Measurements from ENCODE around the gene KLHDC7B. TPM values are rescaled to one million over a fixed set of nuclear protein-coding genes. Genes with fewer than 3 reads are reported as not detected.

The KLHDC7B gene
- total RNA-seq, 1 donor from 2014 or later = 0.07 TPM

DNA sequence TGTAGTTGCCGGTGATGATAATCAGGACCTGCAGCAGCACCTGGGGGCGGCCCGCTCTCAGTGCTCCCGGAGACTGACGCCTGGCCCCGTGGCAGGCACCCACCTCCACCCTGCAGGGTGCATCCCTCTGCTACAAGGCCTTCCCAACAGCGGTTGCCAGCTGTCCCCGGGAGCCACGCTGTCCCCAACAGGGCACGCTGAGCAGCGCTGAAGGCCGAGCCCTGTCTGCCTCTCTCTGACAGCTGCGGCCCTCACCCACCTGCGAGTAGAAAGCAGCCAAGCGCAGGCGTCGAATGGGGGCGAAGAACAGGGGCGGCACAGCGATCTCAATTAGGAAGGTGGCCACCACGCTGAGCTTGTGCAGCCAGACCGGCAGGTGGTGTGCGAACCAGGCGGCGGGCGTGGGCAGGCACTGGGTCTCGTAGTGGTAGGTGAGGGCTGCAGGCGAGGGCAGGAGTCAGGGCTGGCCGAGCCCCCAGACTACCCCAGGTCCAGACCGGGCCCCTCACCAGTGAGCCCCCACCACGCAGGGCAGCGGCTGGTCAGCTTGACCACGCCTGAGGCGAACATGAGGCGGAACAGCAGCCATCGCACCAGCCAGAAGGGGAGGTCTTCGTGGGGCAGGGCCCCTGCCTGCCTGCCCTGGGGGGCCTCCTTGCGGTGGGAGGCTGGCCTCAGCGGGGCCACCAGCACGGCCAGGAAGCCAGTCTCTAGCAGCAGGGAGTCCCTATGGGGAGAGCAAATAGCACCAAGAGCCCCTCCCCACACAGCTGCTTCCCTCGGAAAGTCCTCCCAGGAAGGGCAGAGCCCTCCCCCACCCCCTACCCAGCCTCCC is 39.7 kb upstream of the KLHDC7B start:
- TF ChIP-seq, protein P1, sequence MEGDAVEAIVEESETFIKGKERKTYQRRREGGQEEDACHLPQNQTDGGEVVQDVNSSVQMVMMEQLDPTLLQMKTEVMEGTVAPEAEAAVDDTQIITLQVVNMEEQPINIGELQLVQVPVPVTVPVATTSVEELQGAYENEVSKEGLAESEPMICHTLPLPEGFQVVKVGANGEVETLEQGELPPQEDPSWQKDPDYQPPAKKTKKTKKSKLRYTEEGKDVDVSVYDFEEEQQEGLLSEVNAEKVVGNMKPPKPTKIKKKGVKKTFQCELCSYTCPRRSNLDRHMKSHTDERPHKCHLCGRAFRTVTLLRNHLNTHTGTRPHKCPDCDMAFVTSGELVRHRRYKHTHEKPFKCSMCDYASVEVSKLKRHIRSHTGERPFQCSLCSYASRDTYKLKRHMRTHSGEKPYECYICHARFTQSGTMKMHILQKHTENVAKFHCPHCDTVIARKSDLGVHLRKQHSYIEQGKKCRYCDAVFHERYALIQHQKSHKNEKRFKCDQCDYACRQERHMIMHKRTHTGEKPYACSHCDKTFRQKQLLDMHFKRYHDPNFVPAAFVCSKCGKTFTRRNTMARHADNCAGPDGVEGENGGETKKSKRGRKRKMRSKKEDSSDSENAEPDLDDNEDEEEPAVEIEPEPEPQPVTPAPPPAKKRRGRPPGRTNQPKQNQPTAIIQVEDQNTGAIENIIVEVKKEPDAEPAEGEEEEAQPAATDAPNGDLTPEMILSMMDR (IDR thresholded peaks at IDR 0.05; ENCODE audit: unreplicated experiment) = no peak
- Mint-ChIP-seq H3K27me3 (ENCODE audit: low read depth) (no peaks in the 10 kb centered on the region), H3K27ac (no peak overlapping the region), H3K4me1 (peaks cover 17% of the 10 kb centered on the region), H3K36me3 (no peaks in the 10 kb centered on the region), H3K4me3 (peak overlapping the region; percentile 96), H3K9me3 (no peaks in the 10 kb centered on the region)
- DNase-seq (ENCODE audit: low spot score in 2 of 2, unreplicated experiment in 2 of 2) = no peak

- DNase-seq (ENCODE audit: low spot score in 2 of 2, unreplicated experiment in 2 of 2) = no peak
- peaks cover 17% of the 10 kb centered on the region for H3K4me1 Mint-ChIP-seq
- H3K9me3 Mint-ChIP-seq = no peaks in the 10 kb centered on the region
- H3K27me3 Mint-ChIP-seq (ENCODE audit: low read depth) = no peaks in the 10 kb centered on the region
- TF ChIP-seq, protein P1 (IDR thresholded peaks at IDR 0.05; ENCODE audit: unreplicated experiment) = no peak
- H3K36me3 Mint-ChIP-seq = no peaks in the 10 kb centered on the region
- peak overlapping the region; percentile 91 for H3K27ac Mint-ChIP-seq
- peak overlapping the region; percentile 96 for H3K4me3 Mint-ChIP-seq
Observed at GRCh38 chr22:50506611-50507420, 38.9 kb upstream of the KLHDC7B start.

- Mint-ChIP-seq H3K4me3 (peak within 1 kb of the TSS; percentile 96), H3K36me3 (peaks cover 4% of the 10 kb centered on the region)
Observed at GRCh38 chr22:50507421-50507990, 38.2 kb upstream of the KLHDC7B start, which contains the start of gene LMF2. TSS of gene LMF2 (minus strand) at chr22:50507702. CDS start at chr22:50507675, 27 bp downstream.

DNA sequence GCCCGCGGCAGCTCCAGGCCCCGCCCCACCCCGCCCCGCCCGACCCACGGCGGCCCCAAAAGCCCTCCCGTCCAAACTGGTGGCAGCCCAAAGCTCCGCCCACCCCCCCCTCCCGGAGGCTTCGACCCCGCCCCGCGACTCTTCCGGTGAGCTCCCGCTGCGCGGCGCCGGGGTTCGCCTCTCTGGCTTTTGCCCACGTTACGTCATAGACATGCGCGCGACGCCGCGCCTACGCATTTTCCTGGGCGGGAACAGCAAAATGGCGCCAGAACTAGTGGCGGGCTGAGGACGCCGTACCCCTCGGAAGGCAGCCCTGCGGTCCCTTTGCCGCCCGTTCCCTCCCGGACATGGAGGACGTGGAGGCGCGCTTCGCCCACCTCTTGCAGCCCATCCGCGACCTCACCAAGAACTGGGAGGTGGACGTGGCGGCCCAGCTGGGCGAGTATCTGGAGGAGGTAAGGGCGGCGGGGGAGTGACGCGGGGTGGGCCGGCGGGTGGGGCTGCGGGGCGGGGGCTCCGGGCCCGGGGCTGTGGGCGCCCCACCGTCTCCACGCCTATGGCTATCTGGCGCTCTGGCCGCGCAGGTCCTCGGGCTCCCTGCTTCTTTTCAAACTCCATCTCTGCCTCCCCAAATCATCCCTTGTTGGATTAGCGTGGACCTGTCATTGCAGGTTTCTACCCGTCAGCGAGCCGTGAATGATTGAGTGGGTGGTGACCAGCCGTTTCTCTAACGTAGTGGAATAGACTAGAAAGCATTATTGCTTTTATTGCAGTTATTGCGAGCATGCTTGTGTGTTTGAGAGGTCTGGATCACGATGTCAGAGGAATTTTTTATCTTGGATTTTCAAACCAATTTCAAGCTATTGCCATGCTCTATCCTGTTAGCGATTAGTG is 37.5 kb upstream of the KLHDC7B start, which contains the start of gene NCAPH2:
NCAPH2 (plus strand) TSS at position 234 of the 894 bp plus-strand sequence; CDS start at position 348, 114 bp downstream.
- H3K27me3 Mint-ChIP-seq (ENCODE audit: low read depth) = no peaks in the 10 kb centered on the region
- H3K36me3 Mint-ChIP-seq = peaks cover 4% of the 10 kb centered on the region
- peaks cover 17% of the 10 kb centered on the region for H3K4me1 Mint-ChIP-seq
- H3K27ac Mint-ChIP-seq = peak within 1 kb of the TSS; percentile 99
- TF ChIP-seq, protein P1 (IDR thresholded peaks at IDR 0.05; ENCODE audit: unreplicated experiment) = no peak
- H3K9me3 Mint-ChIP-seq = no peaks in the 10 kb centered on the region
- peak; percentile 98 to 99 for DNase-seq (ENCODE audit: low spot score in 2 of 2, unreplicated experiment in 2 of 2)
- peak within 1 kb of the TSS; percentile 96 for H3K4me3 Mint-ChIP-seq

More at GRCh38 chr22:50507421-50507990, 38.2 kb upstream of the KLHDC7B start, which contains the start of gene LMF2:
- no peaks in the 10 kb centered on the region for H3K9me3 Mint-ChIP-seq
- peaks cover 17% of the 10 kb centered on the region for H3K4me1 Mint-ChIP-seq
- H3K27ac Mint-ChIP-seq = peak within 1 kb of the TSS; percentile 99
- TF ChIP-seq, protein P1 (IDR thresholded peaks at IDR 0.05; ENCODE audit: unreplicated experiment) = no peak
- DNase-seq (ENCODE audit: low spot score in 2 of 2, unreplicated experiment in 2 of 2) = peak; percentile 90 to 92
- no peaks in the 10 kb centered on the region for H3K27me3 Mint-ChIP-seq (ENCODE audit: low read depth)

Measured in mesothelial cell of epicardium (in vitro differentiated cells).